ENCODE measurements around the gene FBXL17. TPM values are rescaled to one million over a fixed set of nuclear protein-coding genes. Genes with fewer than 3 reads are reported as not detected.

Gene FBXL17
- total RNA-seq: 8.9 and 11.2 TPM in 2 replicates

DNA sequence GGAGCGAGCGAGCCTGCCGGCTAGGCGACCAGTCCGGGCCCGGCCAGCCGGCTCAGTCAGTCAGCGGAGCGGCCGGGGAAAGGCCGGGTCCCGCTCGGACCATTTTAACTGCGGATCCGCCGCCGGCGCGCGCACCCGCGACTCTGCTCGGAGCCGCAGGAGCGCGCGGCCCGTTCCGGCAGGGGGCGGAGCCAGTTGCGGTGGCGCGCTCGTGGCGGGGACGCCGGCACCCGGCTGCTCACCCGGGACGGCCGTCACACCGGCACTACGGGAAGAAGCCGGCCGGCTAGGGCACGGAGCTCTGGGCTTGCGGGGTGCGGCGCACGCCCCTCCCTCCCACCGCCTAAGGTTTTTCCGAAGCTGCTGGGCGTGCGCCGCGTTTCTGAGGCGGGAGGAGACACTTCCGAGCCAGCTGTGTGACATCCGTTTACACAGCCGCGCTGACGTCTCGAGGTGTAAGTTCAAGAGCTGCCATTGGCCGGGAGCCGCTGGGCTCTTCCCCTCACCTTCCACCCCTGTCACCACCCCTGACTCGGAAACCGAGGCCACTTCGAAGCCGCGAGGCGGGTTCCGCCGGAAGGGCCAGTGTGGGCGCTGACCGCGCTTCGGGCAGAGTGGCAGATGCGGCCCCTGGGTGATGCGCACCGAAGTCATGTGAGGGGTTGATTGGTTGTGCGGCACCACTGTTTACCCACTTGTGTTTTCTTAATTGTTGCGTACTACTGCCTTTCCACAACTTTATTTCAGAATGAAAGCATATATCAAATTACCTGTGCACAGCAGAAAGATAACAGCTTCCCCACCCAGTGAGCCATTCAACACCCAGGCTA, at the start of gene FBXL17:
Gene FBXL17 (minus strand): TSS at position 145 of the 830 bp plus-strand sequence.

